Measurements from ENCODE around the gene GPRASP1. TPM values are rescaled to one million over a fixed set of nuclear protein-coding genes. Genes with fewer than 3 reads are reported as not detected.
"Not testable (repeated sequence)": the region's sequence is repeated elsewhere in the genome, so short reads cannot be mapped to it uniquely, and the experiment has no call there.

Gene GPRASP1
- total RNA-seq, 4 donors from 2014 or later, result 9.9 to 18.5 (median 13.1) TPM

- WGBS, result 83% methylated on average over 2 of the region's 4 CpGs
- TF ChIP-seq POLR2AphosphoS5 (IDR thresholded peaks at IDR 0.05) (no peak), POLR2A (IDR thresholded peaks at IDR 0.05; ENCODE audit: low read depth) (no peak), EP300 (IDR thresholded peaks at IDR 0.05) (no peak)
- TF ChIP-seq, protein P1, sequence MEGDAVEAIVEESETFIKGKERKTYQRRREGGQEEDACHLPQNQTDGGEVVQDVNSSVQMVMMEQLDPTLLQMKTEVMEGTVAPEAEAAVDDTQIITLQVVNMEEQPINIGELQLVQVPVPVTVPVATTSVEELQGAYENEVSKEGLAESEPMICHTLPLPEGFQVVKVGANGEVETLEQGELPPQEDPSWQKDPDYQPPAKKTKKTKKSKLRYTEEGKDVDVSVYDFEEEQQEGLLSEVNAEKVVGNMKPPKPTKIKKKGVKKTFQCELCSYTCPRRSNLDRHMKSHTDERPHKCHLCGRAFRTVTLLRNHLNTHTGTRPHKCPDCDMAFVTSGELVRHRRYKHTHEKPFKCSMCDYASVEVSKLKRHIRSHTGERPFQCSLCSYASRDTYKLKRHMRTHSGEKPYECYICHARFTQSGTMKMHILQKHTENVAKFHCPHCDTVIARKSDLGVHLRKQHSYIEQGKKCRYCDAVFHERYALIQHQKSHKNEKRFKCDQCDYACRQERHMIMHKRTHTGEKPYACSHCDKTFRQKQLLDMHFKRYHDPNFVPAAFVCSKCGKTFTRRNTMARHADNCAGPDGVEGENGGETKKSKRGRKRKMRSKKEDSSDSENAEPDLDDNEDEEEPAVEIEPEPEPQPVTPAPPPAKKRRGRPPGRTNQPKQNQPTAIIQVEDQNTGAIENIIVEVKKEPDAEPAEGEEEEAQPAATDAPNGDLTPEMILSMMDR (IDR thresholded peaks at IDR 0.05), result no peak
- Histone ChIP-seq H3K27me3 (no peaks in the 10 kb centered on the region), H3K4me1 (no peaks in the 10 kb centered on the region), H3K36me3 (peaks cover 0 to 9% (median 5%) of the 10 kb centered on the region in 4 donors), H3K27ac (replicated peaks in 1 of 4) (no peak overlapping the region), H3K4me3 (no peak overlapping the region), H3K9me3 (peaks cover 0 to 6% (median 0%) of the 10 kb centered on the region in 4 donors)
- intact Hi-C loops (cut with DNase I), result no loop called here
- no peak for DNase-seq (ENCODE audit: extremely low spot score)
Observed at GRCh38 chrX:102669526-102669925, 18.2 kb downstream of the GPRASP1 start.

DNA sequence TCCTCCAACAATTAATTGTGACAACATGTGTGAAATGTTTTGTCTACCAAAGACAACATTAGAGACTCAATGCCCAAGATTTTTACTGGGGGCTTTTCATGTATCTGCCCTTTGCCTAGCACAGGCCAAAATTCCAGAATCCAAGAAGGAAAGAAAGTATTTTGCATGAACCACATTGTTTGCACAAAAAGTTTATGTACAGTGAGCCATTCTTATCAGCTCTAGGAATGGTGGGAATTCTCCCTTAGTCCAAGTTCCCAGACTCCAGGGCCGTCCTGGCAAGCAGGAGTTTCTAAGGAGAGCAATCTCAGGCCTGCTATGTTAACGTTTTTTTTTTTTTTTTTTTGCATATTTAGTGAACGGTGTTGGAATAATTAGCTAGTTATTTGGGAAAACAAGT is 21.6 kb downstream of the GPRASP1 start:
- intact Hi-C loops (cut with DNase I), result no loop called here
- peaks cover 0 to 5% (median 0%) of the 10 kb centered on the region in 4 donors for H3K9me3 ChIP-seq
- TF ChIP-seq POLR2AphosphoS5 (IDR thresholded peaks at IDR 0.05), result no peak
- TF ChIP-seq EP300 (IDR thresholded peaks at IDR 0.05), result no peak
- TF ChIP-seq, protein P1 (IDR thresholded peaks at IDR 0.05), result no peak
- no peak for TF ChIP-seq POLR2A (IDR thresholded peaks at IDR 0.05; ENCODE audit: low read depth)
- no peak overlapping the region for H3K4me3 ChIP-seq
- H3K27me3 ChIP-seq, result no peaks in the 10 kb centered on the region
- peaks cover 0 to 9% (median 5%) of the 10 kb centered on the region in 4 donors for H3K36me3 ChIP-seq
- 26% methylated on average over 3 of the region's 3 CpGs for WGBS
- DNase-seq (ENCODE audit: extremely low spot score), result no peak
- no peaks in the 10 kb centered on the region for H3K4me1 ChIP-seq
- no peak overlapping the region for H3K27ac ChIP-seq (replicated peaks in 1 of 4)

GRCh38 chrX:102677479-102677878 is 26.2 kb downstream of the GPRASP1 start:
- H3K4me3 ChIP-seq; intact Hi-C loops (cut with DNase I); H3K27me3 ChIP-seq; H3K4me1 ChIP-seq; H3K36me3 ChIP-seq; DNase-seq (ENCODE audit: extremely low spot score); H3K27ac ChIP-seq (replicated peaks in 1 of 4): not testable (repeated sequence)
- 74% methylated on average over 1 of the region's 1 CpG for WGBS
- peaks cover 0 to 24% (median 3%) of the 10 kb centered on the region in 4 donors for H3K9me3 ChIP-seq

- H3K27ac ChIP-seq (replicated peaks in 1 of 4), result no peak overlapping the region
- H3K9me3 ChIP-seq, result peaks cover 0 to 34% (median 3%) of the 10 kb centered on the region in 4 donors
- intact Hi-C loops (cut with DNase I), result no loop called here
- WGBS, result 48% methylated on average over 2 of the region's 2 CpGs
- no peak overlapping the region for H3K4me3 ChIP-seq
- H3K27me3 ChIP-seq, result no peaks in the 10 kb centered on the region
- H3K4me1 ChIP-seq, result no peaks in the 10 kb centered on the region
- H3K36me3 ChIP-seq, result no peaks in the 10 kb centered on the region
- DNase-seq (ENCODE audit: extremely low spot score), result no peak
- TF ChIP-seq POLR2A (IDR thresholded peaks at IDR 0.05; ENCODE audit: low read depth), result no peak
- no peak for TF ChIP-seq EP300 (IDR thresholded peaks at IDR 0.05)
- TF ChIP-seq, protein P1 (IDR thresholded peaks at IDR 0.05), result no peak
- no peak for TF ChIP-seq POLR2AphosphoS5 (IDR thresholded peaks at IDR 0.05)
Observed at GRCh38 chrX:102684772-102685520, 33.7 kb downstream of the GPRASP1 start.

DNA sequence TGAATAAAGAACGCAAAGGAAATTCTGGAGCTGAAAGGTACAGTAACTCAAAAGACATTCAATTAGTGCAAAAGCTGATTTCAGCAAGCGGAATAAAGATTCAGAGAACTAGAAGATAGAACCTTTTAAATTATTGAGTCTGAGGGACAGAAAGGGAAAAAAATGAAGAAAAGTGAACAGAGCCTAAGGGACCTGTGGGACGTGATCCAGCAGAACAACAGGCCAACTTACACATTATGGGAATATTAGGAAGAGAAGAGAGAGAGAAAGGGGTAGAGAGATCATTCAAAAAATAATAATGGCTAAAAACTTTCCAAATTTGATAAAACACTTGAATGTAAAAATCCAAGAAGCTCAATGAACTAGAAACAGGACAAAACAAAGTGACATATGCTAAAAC is 43.5 kb downstream of the GPRASP1 start:
- peaks cover 0 to 7% (median 0%) of the 10 kb centered on the region in 4 donors for H3K9me3 ChIP-seq
- H3K4me3 ChIP-seq, result no peak overlapping the region
- H3K27me3 ChIP-seq, result no peaks in the 10 kb centered on the region
- TF ChIP-seq POLR2AphosphoS5 (IDR thresholded peaks at IDR 0.05) (no peak), POLR2A (IDR thresholded peaks at IDR 0.05; ENCODE audit: low read depth) (no peak), EP300 (IDR thresholded peaks at IDR 0.05) (no peak)
- TF ChIP-seq, protein P1 (IDR thresholded peaks at IDR 0.05), result no peak
- H3K4me1 ChIP-seq, result no peaks in the 10 kb centered on the region
- no peaks in the 10 kb centered on the region for H3K36me3 ChIP-seq
- no peak overlapping the region for H3K27ac ChIP-seq (replicated peaks in 1 of 4)
- intact Hi-C loops (cut with DNase I), result no loop called here
- DNase-seq (ENCODE audit: extremely low spot score), result no peak
- 81% methylated on average over 3 of the region's 3 CpGs for WGBS

All from esophagus muscularis mucosa (tissue), 4 donors.